COR-L47 (cell line): ENCODE measurements around the gene UBE2F.
"Not testable (repeated sequence)": the region's sequence is repeated elsewhere in the genome, so short reads cannot be mapped to it uniquely, and the experiment has no call there.

ENCODE experiments used
- DNase-seq: peaks from one replicate; lab custom pipeline; 2025; lab: John Stamatoyannopoulos, UW

The UBE2F gene

GRCh38 chr2:237979331-237979730 is 12.5 kb downstream of the UBE2F start:
- no peak for DNase-seq

GRCh38 chr2:237980087-237980486 is 13.3 kb downstream of the UBE2F start:
- DNase-seq = no peak

- DNase-seq = no peak
These were observed 13.9 kb downstream of the UBE2F start for GRCh38 chr2:237980751-237981150.

GRCh38 chr2:237981621-237982020 is 14.8 kb downstream of the UBE2F start:
- not testable (repeated sequence) for DNase-seq

- DNase-seq = no peak
These were observed 15.4 kb downstream of the UBE2F start for GRCh38 chr2:237982039-237982725.

GRCh38 chr2:237983922-237984321 is 17.1 kb downstream of the UBE2F start:
- no peak for DNase-seq

- no peak for DNase-seq
These were observed 20.5 kb downstream of the UBE2F start for GRCh38 chr2:237987268-237987667.

- no peak for DNase-seq
These were observed 26.9 kb downstream of the UBE2F start for GRCh38 chr2:237993701-237994100.

GRCh38 chr2:237995036-237995435 is 28.2 kb downstream of the UBE2F start:
- DNase-seq = no peak

- no peak for DNase-seq
These were observed 29.3 kb downstream of the UBE2F start for GRCh38 chr2:237996021-237996593.

GRCh38 chr2:237997521-237997920 is 30.7 kb downstream of the UBE2F start:
- DNase-seq = no peak

GRCh38 chr2:237998530-237998929 is 31.7 kb downstream of the UBE2F start:
- no peak for DNase-seq

GRCh38 chr2:238003234-238004031 is 36.6 kb downstream of the UBE2F start:
- no peak for DNase-seq

- DNase-seq = no peak
These were observed 37.4 kb downstream of the UBE2F start for GRCh38 chr2:238004077-238004830.

- DNase-seq = no peak
These were observed 38.7 kb downstream of the UBE2F start for GRCh38 chr2:238005528-238005927.

GRCh38 chr2:238006510-238006909 is 39.7 kb downstream of the UBE2F start:
- DNase-seq = no peak

GRCh38 chr2:238007924-238008323 is 41.1 kb downstream of the UBE2F start:
- DNase-seq = no peak

GRCh38 chr2:238009563-238009962 is 42.7 kb downstream of the UBE2F start:
- DNase-seq = no peak

- no peak for DNase-seq
These were observed 43.8 kb downstream of the UBE2F start for GRCh38 chr2:238010572-238010971.

- no peak for DNase-seq
These were observed 47.0 kb downstream of the UBE2F start for GRCh38 chr2:238013806-238014205.

GRCh38 chr2:238015705-238016104 is 48.9 kb downstream of the UBE2F start:
- no peak for DNase-seq

GRCh38 chr2:238016526-238016925 is 49.7 kb downstream of the UBE2F start:
- no peak for DNase-seq
